ENCODE results near the gene TENT4A.

The TENT4A gene

GRCh38 chr5:6733411-6734242 is 20.4 kb downstream of the TENT4A start:
- ChIA-PET CTCF (interaction anchor here (1.3 to 3.8 kb wide), 2 partner anchors 11 to 15 kb away, joined by 3 to 31 read pairs; no protein-coding TSS in a partner anchor), POLR2A (interaction anchor here (1.0 to 1.7 kb wide), 3 partner anchors 21 to 102 kb away, joined by 3 to 5 read pairs (median 5); partner anchors contain the start of genes NSUN2, SRD5A1 and TENT4A)
- no peak overlapping the region; the same call in 1 of the 2 replicates for H3K4me3 ChIP-seq (ENCODE audit: low read depth, low read length)
- no peak for DNase-seq (ENCODE audit: low read depth, low spot score)
- TF ChIP-seq CTCF (IDR thresholded peaks at IDR 0.05; ENCODE audit: insufficient read depth, low read length, missing control alignments), result no peak

- DNase-seq (ENCODE audit: low read depth, low spot score), result no peak
- CTCF ChIA-PET, result no interaction called here
- POLR2A ChIA-PET, result no interaction called here
- no peak overlapping the region for H3K4me3 ChIP-seq (ENCODE audit: low read depth, low read length)
- no peak for TF ChIP-seq CTCF (IDR thresholded peaks at IDR 0.05; ENCODE audit: insufficient read depth, low read length, missing control alignments)
Observed at GRCh38 chr5:6734243-6734700, 21.0 kb downstream of the TENT4A start.

- ChIA-PET POLR2A (no interaction called here), CTCF (interaction anchor here (1.3 kb wide), 1 partner anchor 11 kb away, joined by 11 read pairs; no protein-coding TSS in a partner anchor)
- no peak overlapping the region for H3K4me3 ChIP-seq (ENCODE audit: low read depth, low read length)
- no peak for DNase-seq (ENCODE audit: low read depth, low spot score)
- no peak for TF ChIP-seq CTCF (IDR thresholded peaks at IDR 0.05; ENCODE audit: insufficient read depth, low read length, missing control alignments)
Observed at GRCh38 chr5:6734781-6735180, 21.5 kb downstream of the TENT4A start.

GRCh38 chr5:6736106-6736505 is 22.9 kb downstream of the TENT4A start:
- POLR2A ChIA-PET, result no interaction called here
- TF ChIP-seq CTCF (IDR thresholded peaks at IDR 0.05; ENCODE audit: insufficient read depth, low read length, missing control alignments), result no peak
- DNase-seq (ENCODE audit: low read depth, low spot score), result no peak
- no peak overlapping the region for H3K4me3 ChIP-seq (ENCODE audit: low read depth, low read length)
- CTCF ChIA-PET, result interaction anchor here (1.7 kb wide), 1 partner anchor 9 kb away, joined by 8 read pairs; no protein-coding TSS in a partner anchor

GRCh38 chr5:6736524-6737042 is 23.4 kb downstream of the TENT4A start:
- H3K4me3 ChIP-seq (ENCODE audit: low read depth, low read length), result no peak overlapping the region
- ChIA-PET CTCF (interaction anchor here (1.6 to 1.7 kb wide), 2 partner anchors 9 to 13 kb away, joined by 6 to 8 read pairs; no protein-coding TSS in a partner anchor), POLR2A (no interaction called here)

More at GRCh38 chr5:6736524-6737042, 23.4 kb downstream of the TENT4A start:
- DNase-seq (ENCODE audit: low read depth, low spot score), result no peak
- no peak for TF ChIP-seq CTCF (IDR thresholded peaks at IDR 0.05; ENCODE audit: insufficient read depth, low read length, missing control alignments)
